GM18508 (cell line): ENCODE data around the gene SMCR8.
"Not testable (repeated sequence)": the region's sequence is repeated elsewhere in the genome, so short reads cannot be mapped to it uniquely, and the experiment has no call there.

ENCODE experiments used
- ATAC-seq: cut with Tn5 transposase; IDR thresholded peaks from one replicate; pipeline ENCODE4 v1.9.1; 2021; ENCODE audit warnings: moderate number of reproducible peaks; ENCODE audit not compliant: insufficient read depth, unreplicated experiment

SMCR8 gene

DNA sequence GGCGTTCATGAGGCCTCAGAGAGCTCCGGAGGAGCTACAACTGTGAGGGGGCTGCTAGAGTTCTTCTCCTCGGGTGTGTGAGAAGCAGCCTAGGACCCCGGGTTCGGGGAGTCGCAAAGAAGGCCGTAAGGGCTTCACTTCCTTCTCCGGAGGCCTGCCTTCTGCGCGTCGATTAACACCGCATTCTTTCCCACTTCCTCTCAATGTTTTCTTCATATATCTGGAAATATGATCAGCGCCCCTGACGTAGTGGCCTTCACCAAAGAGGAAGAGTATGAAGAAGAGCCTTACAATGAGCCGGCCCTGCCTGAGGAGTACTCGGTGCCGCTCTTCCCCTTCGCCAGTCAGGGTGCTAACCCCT is 449 bp downstream of the SMCR8 start:
- ATAC-seq = no peak

DNA sequence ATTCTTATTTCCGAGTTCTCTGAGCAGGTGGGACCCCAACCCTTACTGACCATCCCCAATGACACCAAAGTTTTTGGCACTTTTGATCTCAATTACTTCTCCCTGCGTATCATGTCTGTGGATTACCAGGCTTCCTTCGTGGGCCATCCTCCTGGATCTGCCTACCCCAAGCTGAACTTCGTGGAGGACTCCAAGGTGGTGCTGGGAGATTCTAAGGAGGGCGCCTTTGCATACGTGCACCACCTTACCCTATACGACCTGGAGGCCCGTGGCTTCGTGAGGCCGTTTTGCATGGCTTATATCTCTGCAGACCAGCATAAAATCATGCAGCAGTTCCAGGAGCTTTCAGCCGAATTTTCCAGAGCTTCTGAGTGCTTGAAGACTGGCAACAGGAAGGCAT is 868 bp downstream of the SMCR8 start:
- ATAC-seq = no peak

DNA sequence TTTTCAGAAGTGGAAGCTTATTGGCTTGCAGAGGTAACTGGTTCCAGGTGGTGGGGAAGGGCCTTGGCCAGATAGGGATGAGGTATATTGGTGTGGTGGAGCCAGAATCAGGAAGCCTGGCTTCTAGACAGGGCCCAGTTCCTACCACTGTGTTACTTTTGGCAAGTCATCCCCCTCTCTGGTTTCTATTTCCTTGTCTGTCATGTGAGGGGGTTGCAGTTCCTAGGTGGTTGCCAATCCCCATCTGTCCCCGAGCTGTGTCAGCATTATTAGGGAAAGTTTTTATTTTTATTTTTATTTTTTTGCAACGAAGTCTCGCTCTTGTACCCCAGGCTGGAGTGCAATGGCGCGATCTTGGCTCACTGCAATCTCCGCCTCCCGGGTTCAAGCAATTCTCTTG is 3.0 kb downstream of the SMCR8 start:
- no peak for ATAC-seq

DNA sequence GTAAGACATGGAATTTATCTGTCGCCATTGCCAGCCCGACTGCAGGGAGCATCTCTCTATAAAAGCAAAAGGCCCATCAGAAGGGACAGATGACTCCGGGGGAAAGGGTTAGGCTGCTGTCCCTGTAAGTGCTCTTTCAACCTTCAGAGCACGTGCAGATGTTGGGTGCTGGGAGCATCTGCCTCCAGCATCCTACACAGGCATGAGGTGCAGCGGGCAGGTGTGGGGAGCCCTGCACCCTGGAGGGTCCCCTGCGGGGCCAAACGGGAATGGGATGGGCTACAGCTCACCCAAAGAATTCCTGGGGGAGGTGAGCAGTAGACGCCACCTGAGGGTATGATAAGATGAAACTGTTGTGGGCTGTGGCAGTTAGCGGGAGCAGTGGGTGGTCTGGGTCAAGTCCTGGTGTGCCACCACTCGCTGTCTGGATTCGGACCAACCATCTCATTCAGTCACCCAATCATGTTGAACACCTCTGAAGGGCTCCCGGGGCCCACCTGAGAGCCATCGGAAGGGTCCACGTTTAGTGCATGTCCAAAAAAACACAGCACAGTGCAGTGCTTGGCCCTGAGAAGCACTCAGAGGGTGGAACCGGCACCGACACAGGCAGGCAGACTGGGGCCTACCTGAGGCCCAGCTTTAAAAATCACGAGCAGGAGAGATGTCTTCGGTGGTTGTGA is 3.8 kb downstream of the SMCR8 start:
- no peak for ATAC-seq

DNA sequence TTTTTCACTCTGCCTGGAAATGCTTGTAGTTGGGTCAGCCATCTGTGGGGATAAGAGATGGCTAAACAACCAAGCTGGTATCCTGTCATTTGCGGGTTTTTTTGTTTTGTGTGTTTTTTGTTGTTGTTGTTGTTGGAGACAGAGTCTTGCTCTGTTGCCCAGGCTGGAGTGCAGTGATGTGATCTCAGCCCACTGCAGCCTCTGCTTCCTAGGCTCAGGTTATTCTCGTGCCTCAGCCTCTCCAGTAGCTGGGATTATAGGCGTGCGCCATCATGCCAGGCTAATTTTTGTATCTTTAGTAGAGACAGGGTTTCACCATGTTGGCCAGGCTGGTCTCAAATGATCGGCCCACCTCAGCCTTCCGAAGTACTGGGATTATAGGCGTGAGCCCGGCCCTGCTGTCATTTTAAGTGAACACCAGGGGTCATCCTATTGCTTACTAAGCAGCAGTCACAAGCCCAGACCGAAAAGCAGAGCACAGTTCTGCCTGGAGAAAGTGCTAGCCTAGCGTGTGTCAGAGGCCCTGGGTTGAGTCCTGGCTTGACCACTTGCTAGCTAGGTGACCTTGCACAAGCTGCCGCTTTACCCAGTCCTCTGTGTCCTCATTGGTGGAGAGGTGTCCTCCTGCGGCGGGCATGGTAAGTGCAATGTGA is 4.6 kb downstream of the SMCR8 start:
- ATAC-seq = no peak

DNA sequence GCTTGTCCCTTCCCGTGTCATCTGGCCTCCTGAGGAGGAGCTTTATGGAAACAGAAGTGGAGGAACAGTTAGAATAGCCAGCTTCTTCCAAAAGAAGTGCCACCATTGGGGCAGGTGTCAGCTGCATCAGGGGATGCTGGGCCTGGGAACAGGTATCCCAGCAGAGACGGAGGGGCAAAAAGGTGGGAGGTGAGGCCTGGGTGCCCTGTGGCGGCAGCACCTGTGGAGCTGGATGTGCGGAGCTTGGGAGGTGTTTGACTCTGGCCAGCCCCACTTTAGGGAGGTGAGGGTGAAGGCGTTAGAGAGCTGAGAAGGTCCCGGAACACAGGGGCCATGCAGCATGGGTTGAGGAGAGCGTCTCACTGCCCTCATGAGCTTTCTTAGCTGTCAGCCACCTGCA is 5.2 kb downstream of the SMCR8 start:
- no peak for ATAC-seq

DNA sequence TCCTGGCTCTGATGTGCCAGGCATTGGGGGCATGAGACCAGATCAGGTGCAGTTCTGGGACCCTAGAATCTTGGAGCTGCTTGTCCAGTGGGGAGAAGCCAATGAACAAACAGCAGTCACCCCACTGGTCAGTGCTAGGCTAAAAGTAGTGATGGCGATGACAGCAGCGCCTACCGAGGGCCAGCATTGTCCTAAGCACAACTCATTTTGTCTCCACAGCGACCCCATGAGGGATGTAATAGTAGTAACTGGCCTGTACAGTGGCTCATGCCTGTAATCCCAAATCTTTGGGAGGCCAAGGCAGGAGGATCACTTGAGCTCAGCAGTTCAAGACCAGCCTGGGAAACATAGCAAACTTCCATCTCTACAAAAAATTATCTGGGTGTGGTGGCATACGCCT is 6.2 kb downstream of the SMCR8 start:
- ATAC-seq = no peak

DNA sequence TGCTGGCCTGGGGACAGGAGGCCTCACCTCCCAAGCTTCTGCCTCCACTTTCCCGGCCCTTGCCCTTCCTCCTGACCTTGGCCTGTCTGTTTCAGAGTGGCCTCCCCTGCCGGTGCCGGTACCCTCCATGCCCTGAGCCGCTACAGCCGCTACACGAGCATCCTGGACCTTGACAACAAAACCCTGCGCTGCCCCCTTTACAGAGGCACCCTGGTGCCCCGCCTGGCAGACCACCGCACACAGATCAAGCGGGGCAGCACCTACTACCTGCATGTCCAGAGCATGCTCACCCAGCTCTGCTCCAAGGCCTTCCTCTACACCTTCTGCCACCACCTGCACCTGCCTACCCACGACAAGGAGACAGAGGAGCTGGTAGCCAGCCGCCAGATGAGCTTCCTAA is 7.4 kb downstream of the SMCR8 start:
- ATAC-seq = no peak

DNA sequence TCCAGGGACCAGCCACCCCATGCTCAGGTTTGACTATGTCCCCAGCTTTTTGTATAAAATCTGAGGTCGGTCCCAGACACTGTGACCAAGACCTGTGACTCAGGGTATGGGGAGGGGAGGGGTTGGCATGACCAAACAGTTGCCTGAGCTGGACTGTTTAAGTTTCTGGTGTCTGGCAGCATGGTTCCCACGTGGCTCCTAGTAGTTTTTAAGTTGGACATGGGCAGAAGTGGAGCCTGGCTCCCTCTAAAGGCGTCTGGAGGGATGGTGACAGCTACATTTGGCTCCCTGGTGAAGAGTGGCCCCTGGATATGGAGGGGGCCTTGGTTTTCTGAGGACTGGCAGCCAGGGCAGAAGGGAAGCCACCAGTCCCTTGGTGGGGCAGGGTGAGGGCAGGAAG is 7.9 kb downstream of the SMCR8 start:
- ATAC-seq = no peak

DNA sequence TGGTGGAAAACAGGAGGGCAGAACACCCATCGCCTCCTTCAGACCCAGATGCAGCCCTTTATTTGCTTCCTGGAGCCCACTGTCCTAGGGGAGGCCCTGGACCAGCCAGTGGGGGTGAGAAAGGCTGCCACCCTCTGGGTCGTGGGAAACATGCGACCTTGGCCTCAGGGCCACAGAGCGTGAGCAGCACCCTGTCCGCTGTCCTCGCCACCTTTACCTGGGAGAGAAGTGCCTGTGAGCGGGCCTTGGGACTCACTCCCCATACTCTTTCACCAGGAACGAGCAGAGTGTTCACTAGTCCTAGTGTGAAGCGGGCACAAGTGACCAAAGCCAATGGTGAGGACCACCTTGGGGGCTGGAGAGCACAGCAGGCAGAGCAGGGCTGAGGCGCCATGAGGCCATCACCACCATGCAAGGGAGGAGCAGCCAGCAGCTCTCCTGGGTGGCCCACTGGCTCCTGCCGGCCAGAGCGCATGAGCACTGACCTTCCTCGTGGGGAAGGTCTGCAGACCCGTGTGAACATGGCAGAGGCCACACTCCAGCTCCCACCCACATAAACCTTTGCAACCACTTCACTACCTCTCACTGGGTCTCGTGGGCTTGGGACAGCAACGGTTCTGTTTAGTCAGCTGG is 8.5 kb downstream of the SMCR8 start:
- ATAC-seq = no peak

DNA sequence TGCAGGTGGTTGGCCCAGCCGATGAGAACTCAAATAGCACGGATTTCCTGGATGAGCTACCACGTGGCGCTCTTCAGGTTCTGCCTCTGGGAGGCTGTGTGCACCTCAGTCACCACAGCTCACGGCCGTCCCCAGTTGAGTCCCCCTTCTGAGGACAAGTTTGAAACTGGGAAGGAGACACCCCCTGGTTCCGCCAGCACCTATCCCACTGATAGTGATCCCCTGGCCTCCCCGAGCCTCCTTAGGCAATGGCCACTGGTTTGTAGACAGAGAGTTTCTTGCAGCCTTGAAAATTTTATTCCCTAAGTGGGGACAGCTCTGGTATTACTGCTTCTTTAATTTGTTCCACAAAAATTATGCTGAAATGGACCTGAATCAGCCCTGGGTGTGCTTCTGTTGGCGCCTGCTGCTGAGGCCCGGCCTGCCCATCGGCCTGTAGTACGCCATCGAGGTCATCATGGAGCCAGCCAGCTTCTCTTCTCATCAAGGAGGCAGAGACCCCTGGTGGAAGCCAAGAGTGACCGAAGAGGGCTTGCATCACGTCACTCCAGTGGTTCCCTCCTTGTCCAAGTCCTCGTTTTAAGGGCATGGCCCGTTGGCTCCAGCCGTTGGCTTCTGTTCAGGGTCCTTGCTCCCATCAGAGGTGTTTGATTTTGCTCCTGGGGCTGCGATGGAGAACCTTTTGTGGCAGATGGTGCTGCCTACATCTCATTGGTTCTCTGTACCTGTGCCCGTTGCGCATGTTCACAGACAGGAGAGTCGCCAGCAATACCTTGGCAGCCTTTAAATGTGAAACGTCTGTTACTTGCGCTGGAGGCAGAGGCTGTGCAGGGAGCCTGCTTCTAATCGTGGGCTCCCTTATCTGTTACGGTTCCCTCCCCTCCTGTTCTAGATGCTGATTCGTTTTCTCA is 9.3 kb downstream of the SMCR8 start:
- no peak for ATAC-seq

DNA sequence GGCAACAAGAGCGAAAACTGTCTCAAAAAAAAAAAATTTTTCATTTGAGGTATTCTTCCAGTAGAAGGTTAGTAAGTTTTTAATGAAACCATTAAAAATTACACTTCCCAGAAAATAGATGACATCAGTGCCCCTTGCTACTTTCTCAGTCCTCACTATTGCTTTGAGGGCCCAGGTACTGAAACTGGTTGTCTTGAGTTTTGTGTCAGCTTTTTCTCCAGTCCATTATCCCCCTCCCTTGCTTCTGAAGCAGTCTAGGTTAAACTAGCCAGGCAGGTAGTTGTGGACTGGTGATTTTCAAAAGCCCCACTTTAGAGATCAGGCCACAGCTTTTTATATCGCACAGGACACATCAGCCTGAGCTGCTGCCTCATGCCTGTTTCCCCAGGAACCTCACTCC is 10.9 kb downstream of the SMCR8 start:
- no peak for ATAC-seq

DNA sequence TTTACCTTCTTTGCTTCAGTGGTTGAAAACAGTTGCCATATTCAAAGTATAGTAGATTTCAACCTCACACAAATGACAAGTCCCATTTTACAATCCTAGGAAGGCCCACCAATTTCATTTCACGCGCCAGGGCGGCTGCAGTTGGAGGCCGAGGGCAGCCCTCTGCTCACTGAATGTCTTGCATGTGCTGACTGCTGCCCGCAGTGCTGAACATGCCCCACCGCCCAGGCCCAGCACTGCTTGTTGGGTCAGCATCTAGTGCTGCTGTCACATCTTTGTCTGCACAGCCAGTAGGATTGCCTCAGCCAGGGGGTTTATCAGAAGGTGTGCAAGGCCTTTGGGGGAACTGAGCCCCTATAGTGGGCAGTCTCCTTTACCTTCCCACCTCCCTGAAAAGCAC is 11.5 kb downstream of the SMCR8 start:
- ATAC-seq = no peak

DNA sequence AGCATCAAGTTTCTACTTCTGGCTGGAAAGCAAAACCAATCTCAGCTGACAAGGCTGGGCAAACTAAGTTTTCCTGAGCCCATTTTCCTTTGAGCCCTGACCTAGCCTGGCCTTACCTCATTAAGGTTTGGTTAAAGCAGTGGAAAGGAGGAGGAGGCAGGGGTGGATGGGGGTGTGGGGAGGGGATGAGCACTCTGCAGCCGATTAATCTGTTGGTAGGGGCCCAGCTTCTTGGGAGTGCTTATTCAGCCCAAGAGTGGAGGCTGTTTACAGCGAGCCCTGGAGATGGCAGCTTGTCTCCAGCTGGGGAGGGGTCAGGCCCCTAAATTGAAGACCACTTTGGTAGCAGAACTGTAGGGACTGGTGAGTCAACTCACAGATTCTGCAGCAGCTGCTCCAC is 12.0 kb downstream of the SMCR8 start:
- no peak for ATAC-seq

DNA sequence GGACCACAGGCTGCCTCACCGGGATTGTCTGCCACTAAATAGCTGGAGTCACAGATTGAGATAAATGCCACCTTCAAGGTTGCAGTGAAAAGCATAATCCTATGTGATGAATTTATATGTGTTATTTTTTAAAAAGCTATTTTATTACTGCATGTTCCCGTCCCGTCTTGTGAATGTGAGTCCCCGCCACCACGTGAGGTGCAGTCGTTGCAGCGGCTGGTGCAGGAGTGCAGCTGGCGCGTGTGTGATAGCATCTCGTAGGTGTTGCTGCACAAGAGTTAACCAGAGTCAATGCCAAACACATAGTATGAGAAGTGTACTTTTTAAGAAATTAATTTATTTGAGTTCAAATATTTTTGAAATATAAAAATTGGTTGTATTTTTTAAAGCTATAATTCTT is 12.5 kb downstream of the SMCR8 start:
- ATAC-seq = no peak

DNA sequence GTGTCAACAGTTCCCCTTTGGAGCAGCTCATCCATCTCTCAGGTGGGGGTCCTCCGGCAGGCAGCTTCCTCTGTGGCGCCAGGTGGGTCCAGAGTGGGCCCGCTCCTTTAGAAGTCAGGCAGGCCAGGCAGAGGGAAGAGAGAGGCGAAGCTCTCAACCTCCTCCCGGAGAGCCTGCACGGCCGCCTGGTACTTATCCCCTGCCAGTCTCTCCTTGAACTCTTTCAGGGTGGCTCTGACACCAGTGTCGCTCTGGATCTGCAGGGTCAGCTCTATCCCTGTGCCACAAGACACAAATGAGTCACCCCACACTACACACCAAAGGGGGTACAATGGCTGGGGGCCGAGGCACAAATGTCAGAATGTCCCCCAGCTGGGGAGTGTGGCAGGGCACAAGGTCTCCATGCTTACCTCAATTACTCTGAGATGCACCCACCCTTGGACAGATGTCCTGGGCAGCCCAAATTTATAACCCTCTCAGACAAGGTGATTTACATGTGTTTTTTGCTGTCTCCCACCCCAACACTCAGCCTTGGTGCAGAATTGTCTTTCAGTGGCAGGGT is 13.6 kb downstream of the SMCR8 start:
- ATAC-seq = no peak

DNA sequence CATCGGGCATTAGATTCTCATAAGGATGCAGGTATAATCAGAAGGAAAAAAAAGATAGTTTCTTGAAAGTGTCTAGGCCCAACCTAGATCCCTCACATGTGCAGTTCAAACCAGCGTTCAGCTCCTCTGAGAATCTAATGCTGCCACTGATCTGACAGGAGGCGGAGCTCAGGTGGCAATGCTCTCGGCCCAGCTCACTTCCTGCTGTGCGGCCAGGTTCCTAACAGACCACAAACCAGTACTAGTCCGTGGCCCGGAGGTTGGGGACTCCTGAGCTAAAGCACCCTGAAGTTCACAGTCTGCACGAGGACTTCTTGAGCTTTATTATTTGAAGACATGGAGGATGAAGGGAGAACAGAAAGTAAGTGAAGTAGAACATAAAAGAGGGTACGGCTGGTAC is 16.8 kb downstream of the SMCR8 start:
- no peak for ATAC-seq

DNA sequence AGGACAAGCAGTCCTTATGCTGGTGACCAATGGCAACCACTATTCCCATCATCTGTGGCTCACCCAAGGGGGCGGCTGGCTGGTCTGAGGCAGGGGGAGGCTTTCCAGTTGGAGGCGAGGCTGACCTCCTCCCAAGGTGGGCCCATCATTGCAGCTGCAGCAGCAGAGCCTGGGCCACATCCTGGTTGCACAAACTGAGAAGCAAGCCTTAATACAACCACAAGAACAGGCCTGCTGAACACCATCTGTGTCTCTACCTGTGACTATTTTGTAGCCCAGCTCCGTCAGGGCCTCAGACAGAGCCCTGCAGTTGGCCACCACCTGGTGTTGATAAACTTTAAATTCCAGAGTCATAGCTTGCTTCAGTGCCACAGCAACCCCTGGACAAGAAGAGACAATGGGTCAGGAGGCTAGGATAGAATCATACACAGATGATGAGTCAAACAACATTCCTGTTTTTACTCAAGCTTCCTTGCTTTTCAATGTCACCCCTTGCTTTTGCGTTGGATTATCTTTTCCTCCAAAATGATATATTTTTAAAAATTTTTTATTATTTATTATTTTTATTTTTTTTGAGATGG is 17.9 kb downstream of the SMCR8 start:
- no peak for ATAC-seq

DNA sequence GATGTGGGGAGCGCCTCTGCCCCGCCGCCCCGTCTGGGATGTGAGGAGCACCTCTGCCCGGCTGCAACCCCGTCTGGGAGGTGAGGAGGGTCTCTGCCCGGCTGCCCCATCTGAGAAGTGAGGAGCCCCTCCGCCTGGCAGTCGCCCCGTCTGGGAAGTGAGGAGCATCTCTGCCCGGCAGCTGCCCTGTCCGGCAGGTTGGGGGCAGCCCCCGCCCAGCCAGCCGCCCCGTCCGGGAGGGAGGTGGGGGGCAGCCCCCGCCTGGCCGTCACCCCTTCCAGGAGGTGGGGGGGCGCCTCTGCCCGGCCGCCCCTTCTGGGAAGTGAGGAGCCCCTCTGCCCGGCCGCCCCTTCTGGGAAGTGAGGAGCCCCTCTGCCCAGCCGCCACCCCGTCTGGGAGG is 23.1 kb downstream of the SMCR8 start:
- ATAC-seq = not testable (repeated sequence)

DNA sequence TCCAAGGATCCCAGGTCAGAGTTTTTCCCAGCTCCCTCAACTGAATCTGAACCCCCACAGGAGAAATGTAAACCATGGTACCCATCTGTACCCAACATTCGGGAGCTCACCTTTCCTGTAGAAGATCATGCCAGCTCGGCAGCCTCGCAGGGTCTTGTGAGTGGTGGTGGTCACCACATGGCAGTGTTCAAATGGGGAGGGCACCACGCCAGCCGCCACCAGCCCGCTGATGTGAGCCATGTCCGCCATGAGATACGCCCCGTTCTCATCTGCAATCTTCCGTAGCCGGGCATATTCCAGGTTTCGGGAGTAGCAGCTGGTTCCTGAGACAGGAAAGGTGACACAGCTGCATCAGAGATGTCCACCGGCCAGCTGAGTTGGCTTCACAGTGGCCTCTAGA is 24.8 kb downstream of the SMCR8 start:
- ATAC-seq = no peak
